Measurements from ENCODE around the gene IL17REL. TPM values are rescaled to one million over a fixed set of nuclear protein-coding genes. Genes with fewer than 3 reads are reported as not detected.

The IL17REL gene
- total RNA-seq, 4 donors from 2014 or later = not detected

DNA sequence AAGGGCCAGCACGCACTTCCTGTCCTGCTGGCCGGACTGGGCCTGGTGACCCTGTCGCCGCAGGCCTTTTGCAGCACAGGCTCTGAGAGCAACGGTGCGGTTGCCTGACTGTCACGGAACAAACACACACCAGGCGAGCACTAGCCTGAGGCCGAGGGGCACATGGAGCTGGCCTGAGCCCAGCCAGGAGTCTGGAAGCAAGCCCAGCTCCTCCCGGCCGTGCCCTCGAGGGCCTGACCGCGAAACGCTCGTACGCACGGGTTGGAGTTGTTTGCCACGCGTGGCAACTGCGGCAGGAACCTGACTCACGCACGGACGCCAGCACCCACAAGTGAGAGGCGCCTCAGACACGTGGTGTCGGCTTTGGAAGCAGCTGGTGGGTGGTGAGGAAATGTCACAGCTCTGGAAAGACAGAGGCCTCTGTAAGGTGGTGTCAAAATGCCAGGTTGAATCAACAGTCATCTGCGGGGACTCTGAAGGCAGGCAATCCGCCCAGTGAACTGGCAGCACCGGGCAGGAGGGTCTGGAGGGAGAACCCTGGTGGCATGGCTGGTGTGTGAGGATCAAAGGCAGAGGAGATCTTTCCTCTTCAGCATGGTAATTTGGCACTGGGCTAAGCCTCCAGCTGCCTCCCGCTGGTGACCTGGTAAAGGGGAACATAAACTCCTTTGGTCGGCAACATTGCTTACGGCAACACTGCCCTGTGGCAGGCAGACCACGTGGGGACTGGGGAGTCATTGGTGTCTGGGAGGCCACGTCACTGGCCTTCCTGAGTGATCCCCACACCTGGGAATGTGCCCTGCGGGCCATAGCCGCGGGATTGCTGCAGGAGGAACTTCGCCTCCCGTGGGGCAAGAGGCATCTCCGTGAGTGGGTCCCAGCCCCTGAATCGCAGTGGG is 15.3 kb upstream of the IL17REL start:
- 40 to 58% methylated on average over 38 to 39 of the region's 42 CpGs for WGBS, 2 donors
- TF ChIP-seq, protein P1, sequence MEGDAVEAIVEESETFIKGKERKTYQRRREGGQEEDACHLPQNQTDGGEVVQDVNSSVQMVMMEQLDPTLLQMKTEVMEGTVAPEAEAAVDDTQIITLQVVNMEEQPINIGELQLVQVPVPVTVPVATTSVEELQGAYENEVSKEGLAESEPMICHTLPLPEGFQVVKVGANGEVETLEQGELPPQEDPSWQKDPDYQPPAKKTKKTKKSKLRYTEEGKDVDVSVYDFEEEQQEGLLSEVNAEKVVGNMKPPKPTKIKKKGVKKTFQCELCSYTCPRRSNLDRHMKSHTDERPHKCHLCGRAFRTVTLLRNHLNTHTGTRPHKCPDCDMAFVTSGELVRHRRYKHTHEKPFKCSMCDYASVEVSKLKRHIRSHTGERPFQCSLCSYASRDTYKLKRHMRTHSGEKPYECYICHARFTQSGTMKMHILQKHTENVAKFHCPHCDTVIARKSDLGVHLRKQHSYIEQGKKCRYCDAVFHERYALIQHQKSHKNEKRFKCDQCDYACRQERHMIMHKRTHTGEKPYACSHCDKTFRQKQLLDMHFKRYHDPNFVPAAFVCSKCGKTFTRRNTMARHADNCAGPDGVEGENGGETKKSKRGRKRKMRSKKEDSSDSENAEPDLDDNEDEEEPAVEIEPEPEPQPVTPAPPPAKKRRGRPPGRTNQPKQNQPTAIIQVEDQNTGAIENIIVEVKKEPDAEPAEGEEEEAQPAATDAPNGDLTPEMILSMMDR (IDR thresholded peaks at IDR 0.05) = no peak
- no peak for TF ChIP-seq POLR2A (IDR thresholded peaks at IDR 0.05)
- peak in 1 of 2 donors; percentile 86 for DNase-seq (ENCODE audit: low spot score in 2 of 2)
- intact Hi-C loops (cut with DNase I; ENCODE audit: low total_unique reads) = no loop called here
- no peak overlapping the region for H3K4me3 ChIP-seq (ENCODE audit: low read depth, poor library complexity, severe bottlenecking)

DNA sequence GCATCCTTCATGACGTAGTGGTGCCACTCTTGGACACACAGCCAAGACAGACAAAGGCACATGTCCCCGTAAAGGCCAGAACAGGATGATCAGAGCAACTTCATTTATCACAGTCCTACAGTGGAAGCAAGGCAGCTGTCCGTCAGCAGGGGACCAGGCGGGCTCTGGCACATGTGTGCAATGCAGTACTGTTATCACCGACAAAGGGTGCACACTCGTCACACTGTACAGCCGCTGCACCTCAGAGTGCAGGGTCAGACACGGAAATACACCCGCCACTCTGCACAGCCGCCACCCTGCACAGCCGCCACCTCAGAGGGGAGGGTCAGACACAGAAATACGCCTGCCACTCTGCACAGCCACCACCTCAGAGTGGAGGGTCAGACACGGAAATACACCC is 13.4 kb upstream of the IL17REL start:
- no peak overlapping the region for H3K4me3 ChIP-seq (ENCODE audit: low read depth, poor library complexity, severe bottlenecking)
- TF ChIP-seq, protein P1 (IDR thresholded peaks at IDR 0.05) = no peak
- no peak for TF ChIP-seq POLR2A (IDR thresholded peaks at IDR 0.05)
- intact Hi-C loops (cut with DNase I; ENCODE audit: low total_unique reads) = no loop called here
- DNase-seq (ENCODE audit: low spot score in 2 of 2) = peak in 1 of 2 donors; percentile 72
- 75 to 86% methylated on average over 13 of the region's 13 CpGs for WGBS, 2 donors

DNA sequence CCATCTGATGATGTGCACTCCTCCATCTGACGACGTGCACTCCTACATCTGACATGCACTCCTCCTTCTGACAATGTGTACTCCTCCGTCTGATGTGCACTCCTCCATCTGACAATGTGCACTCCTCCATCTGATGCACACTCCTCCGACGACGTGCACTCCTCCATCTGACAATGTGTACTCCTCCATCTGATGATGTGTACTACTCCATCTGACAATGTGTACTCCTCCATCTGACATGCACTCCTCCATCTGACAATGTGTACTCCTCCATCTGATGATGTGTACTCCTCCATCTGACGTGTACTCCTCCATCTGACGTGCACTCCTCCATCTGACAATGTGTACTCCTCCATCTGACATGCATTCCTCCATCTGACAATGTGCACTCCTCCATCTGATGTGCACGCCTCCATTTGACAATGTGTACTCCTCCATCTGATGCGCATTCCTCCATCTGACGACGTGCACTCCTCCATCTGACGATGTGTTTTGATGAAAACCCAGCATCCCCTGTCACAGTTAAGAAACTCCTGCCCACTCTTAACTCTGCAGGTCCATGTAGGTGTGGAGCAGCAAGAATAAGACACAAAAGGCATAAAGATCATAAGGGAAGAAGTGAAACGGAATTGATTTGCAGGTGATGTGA is 9.7 kb upstream of the IL17REL start:
- 81% methylated on average over 14 of the region's 14 CpGs for WGBS, 2 donors
- intact Hi-C loops (cut with DNase I; ENCODE audit: low total_unique reads) = no loop called here
- TF ChIP-seq, protein P1 (IDR thresholded peaks at IDR 0.05) = no peak
- no peak for TF ChIP-seq POLR2A (IDR thresholded peaks at IDR 0.05)
- no peak for DNase-seq (ENCODE audit: low spot score in 2 of 2)
- no peak overlapping the region for H3K4me3 ChIP-seq (ENCODE audit: low read depth, poor library complexity, severe bottlenecking)

DNA sequence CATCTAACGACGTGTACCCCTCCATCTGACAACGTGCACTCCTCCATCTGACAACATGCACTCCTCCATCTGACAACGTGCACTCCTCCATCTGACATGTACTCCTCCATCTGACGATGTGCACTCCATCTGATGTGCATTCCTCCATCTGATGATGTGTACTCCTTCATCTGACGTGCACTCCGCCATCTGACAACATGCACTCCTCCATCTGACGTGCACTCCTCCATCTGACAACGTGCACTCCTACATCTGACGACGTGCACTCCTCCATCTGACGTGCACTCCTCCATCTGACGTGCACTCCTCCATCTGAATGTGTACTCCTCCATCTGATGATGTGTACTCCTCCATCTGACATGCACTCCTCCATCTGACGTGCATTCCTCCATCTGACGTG is 8.0 kb upstream of the IL17REL start:
- 90 to 94% methylated on average over 15 of the region's 15 CpGs for WGBS, 2 donors
- intact Hi-C loops (cut with DNase I; ENCODE audit: low total_unique reads) = no loop called here
- no peak for DNase-seq (ENCODE audit: low spot score in 2 of 2)
- TF ChIP-seq, protein P1 (IDR thresholded peaks at IDR 0.05) = no peak
- TF ChIP-seq POLR2A (IDR thresholded peaks at IDR 0.05) = no peak
- no peak overlapping the region for H3K4me3 ChIP-seq (ENCODE audit: low read depth, poor library complexity, severe bottlenecking)

DNA sequence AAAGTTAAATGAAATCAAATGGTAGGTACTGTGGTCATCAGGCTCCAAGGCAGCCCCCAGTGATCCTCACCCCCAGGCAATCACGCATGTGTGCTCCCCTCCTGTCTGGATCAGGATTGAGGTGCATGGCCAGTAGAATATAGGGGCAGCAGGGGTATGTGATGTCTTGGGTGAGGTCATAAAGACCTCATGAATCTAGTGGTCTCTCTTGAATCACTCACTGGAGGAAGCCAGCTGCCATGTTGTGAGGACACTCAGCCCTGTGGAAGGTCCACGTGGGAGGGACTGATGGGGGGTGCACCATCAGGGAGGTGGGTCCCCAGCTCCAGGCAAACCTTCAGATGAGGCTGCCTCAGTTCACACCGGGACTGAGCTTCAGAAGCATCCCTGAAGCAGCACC is 6.8 kb upstream of the IL17REL start:
- intact Hi-C loops (cut with DNase I; ENCODE audit: low total_unique reads) = no loop called here
- WGBS, 2 donors = 68 to 80% methylated on average over 3 of the region's 3 CpGs

More for the DNA sequence above, 6.8 kb upstream of the IL17REL start:
- TF ChIP-seq POLR2A (IDR thresholded peaks at IDR 0.05) = no peak
- TF ChIP-seq, protein P1 (IDR thresholded peaks at IDR 0.05) = no peak
- DNase-seq (ENCODE audit: low spot score in 2 of 2) = no peak
- H3K4me3 ChIP-seq (ENCODE audit: low read depth, poor library complexity, severe bottlenecking) = no peak overlapping the region

All from lower leg skin (tissue), 4 donors.